OCI-LY1 (cell line): ENCODE results near the gene RNF138.

Experiments used
- H2AFZ ChIP-seq: fragments of 200-600 bp; sonication (generic), shearing (Covaris generic); 2 replicates; pipeline ENCODE4 v1.6.0; 2014; ENCODE audit warnings: antibody characterized with exemption, mild to moderate bottlenecking, low read length
- H3F3A ChIP-seq: fragments of 200-600 bp; sonication (generic), shearing (Covaris generic); 2 replicates; pipeline ENCODE4 v1.6.0; 2014; ENCODE audit warnings: mild to moderate bottlenecking, antibody characterized with exemption, low read length, moderate library complexity; ENCODE audit not compliant: insufficient read depth
- H3K27ac ChIP-seq: fragments of 200-600 bp; sonication (generic); 2 replicates; pipeline ENCODE4 v1.5.1; 2014; ENCODE audit warnings: low read length, mixed run types, mild to moderate bottlenecking, low read depth; ENCODE audit not compliant: poor library complexity, severe bottlenecking
- H3K27me3 ChIP-seq: fragments of 200-600 bp; sonication (generic); 2 replicates; pipeline ENCODE4 v1.6.0; 2014; ENCODE audit warnings: antibody characterized with exemption, mild to moderate bottlenecking, low read length, moderate library complexity; ENCODE audit not compliant: insufficient read depth
- H3K36me3 ChIP-seq: fragments of 200-600 bp; sonication (generic); 2 replicates; pipeline ENCODE4 v1.6.1; 2014; ENCODE audit warnings: mild to moderate bottlenecking, antibody characterized with exemption, low read length, moderate library complexity, mixed read lengths; ENCODE audit not compliant: insufficient read depth
- H3K4me1 ChIP-seq: fragments of 200-600 bp; sonication (generic); 2 replicates; pipeline ENCODE4 v1.5.1; 2014; ENCODE audit warnings: mild to moderate bottlenecking, low read length, moderate library complexity; ENCODE audit not compliant: insufficient read depth, severe bottlenecking
- H3K4me2 ChIP-seq: fragments of 200-600 bp; sonication (generic), shearing (Covaris generic); 2 replicates; pipeline ENCODE4 v1.6.1; 2014; ENCODE audit warnings: low read length
- H3K4me3 ChIP-seq: fragments of 200-600 bp; sonication (generic); 2 replicates; pipeline ENCODE4 v1.5.1; 2014; ENCODE audit warnings: low read length, low read depth, mild to moderate bottlenecking, mixed read lengths; ENCODE audit not compliant: poor library complexity, severe bottlenecking
- H3K79me2 ChIP-seq: fragments of 200-600 bp; shearing (Covaris generic); 2 replicates; pipeline ENCODE4 v1.6.1; 2016; ENCODE audit warnings: mixed run types, low read length, mixed read lengths; ENCODE audit not compliant: insufficient read depth
- H3K9ac ChIP-seq: fragments of 200-600 bp; sonication (generic), shearing (Covaris generic); 2 replicates; pipeline ENCODE4 v1.6.1; 2014; ENCODE audit warnings: mild to moderate bottlenecking, low read length, mixed read lengths
- H3K9me2 ChIP-seq: fragments of 200-600 bp; sonication (generic), shearing (Covaris generic); 2 replicates; pipeline ENCODE4 v1.6.1; 2014; ENCODE audit warnings: low read depth, mild to moderate bottlenecking, low read length, mixed read lengths
- H3K9me3 ChIP-seq: fragments of 200-600 bp; shearing (Covaris generic); 2 replicates; pipeline ENCODE4 v1.6.1; 2014; ENCODE audit warnings: low read length, mixed read lengths
- H4K20me1 ChIP-seq: fragments of 200-600 bp; sonication (generic), shearing (Covaris generic); 2 replicates; pipeline ENCODE4 v1.6.0; 2016; ENCODE audit warnings: mild to moderate bottlenecking, low read length; ENCODE audit not compliant: insufficient read depth
- EZH2 ChIP-seq: fragments of 200-600 bp; sonication (generic), shearing (Covaris generic); IDR thresholded peaks from 2 replicates; pipeline ENCODE4 v1.8.0; 2017; ENCODE audit warnings: borderline replicate concordance, mixed run types, mild to moderate bottlenecking, antibody characterized with exemption, low read length, moderate library complexity, mixed read lengths
- TF ChIP-seq, protein P1 (sequence below): fragments of 200-600 bp; sonication (generic), shearing (Covaris generic); IDR thresholded peaks from 2 replicates; pipeline ENCODE4 v1.5.1; 2017; ENCODE audit warnings: mild to moderate bottlenecking, antibody characterized with exemption, low read length, moderate library complexity, mixed read lengths

Gene RNF138

DNA sequence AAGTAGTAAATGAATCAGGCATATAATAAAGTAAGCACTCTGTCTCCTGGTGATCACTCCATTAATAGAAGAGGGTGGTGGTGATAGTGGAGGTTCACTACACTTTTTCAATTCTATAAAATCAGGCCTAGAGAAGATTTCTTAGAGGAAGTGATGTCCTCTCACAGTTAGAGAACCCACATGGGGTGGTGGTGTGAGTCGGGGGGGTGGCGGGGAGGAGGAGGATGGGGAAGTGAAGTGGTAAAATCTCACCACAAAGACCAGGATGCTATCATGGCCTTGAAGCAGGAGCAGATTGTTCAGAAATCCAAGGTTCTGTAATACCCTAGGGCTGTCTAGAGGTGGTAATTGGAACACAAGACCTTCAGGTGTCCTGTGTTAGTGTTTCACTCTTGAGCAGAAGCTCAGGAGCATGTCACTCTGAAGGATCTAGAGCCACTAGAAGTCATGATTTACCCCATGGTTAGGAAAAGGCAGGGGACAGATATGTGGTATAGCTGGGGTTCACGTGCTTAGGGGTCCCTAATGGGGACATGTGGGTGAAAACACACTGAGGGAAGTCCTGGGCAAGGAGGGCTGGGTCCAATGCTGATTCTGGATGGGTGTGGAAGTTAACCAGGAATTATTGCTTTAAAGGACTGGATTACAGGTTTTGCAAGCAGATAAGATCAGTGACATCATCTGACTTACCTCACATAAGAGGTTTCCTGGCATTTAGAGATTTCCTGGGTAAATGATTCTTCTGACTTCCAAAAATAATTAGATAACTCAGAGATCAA, 42.1 kb upstream of the RNF138 start:
- Histone ChIP-seq H3K79me2 (no peaks in the 10 kb centered on the region), H3K4me1 (no peaks in the 10 kb centered on the region), H2AFZ (no peak overlapping the region), H3K9me3 (no peaks in the 10 kb centered on the region), H3K9me2 (no peaks in the 10 kb centered on the region), H3K36me3 (no peaks in the 10 kb centered on the region; the same call in 1 of the 2 replicates), H3K27me3 (no peaks in the 10 kb centered on the region), H3K27ac (no peak overlapping the region), H3K9ac (no peak overlapping the region), H3K4me3 (no peak overlapping the region), H4K20me1 (no peaks in the 10 kb centered on the region), H3K4me2 (no peak overlapping the region), H3F3A (no peaks in the 10 kb centered on the region)
- TF ChIP-seq, protein P1, sequence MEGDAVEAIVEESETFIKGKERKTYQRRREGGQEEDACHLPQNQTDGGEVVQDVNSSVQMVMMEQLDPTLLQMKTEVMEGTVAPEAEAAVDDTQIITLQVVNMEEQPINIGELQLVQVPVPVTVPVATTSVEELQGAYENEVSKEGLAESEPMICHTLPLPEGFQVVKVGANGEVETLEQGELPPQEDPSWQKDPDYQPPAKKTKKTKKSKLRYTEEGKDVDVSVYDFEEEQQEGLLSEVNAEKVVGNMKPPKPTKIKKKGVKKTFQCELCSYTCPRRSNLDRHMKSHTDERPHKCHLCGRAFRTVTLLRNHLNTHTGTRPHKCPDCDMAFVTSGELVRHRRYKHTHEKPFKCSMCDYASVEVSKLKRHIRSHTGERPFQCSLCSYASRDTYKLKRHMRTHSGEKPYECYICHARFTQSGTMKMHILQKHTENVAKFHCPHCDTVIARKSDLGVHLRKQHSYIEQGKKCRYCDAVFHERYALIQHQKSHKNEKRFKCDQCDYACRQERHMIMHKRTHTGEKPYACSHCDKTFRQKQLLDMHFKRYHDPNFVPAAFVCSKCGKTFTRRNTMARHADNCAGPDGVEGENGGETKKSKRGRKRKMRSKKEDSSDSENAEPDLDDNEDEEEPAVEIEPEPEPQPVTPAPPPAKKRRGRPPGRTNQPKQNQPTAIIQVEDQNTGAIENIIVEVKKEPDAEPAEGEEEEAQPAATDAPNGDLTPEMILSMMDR = no peak
- no peak for TF ChIP-seq EZH2

DNA sequence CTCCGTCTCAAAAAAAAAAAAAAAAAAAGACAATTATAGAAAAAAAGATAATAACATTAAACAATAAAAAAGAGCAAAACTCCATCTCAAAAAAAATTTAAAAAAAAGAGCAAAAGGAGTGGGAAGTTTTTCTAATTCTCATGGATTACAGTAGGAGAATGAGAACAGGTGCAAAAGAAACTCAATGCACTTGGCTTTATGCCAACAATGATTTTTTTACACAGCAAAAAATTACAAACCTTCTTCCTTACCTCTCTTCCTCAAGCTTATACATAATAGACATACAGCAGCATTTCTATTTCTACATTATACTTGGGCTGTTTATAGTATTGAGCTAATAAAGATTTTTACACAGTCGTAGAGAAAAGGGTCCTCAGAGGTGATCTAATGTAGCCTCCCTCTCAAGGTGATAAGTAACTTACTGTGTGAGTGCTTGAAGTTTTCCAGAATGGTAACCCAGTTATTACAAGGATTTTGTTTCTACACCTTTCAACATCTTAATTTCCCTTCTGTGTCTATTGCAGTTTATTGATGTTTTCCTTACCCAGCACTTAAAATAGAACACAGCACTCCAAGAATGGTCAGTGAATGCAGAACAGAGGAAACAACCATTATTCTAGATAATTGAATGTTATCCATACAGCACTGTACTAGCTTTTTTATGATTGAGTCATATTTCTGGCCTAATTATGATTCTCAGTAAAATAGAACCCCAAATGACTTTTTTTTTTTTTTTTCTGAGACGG, 34.9 kb upstream of the RNF138 start:
- H3K4me3 ChIP-seq = no peak overlapping the region
- no peaks in the 10 kb centered on the region for H3K36me3 ChIP-seq
- no peak overlapping the region for H3K9ac ChIP-seq
- H2AFZ ChIP-seq = no peak overlapping the region
- H3F3A ChIP-seq = no peaks in the 10 kb centered on the region
- H3K27me3 ChIP-seq = no peaks in the 10 kb centered on the region
- no peaks in the 10 kb centered on the region for H3K4me1 ChIP-seq
- H3K27ac ChIP-seq = no peak overlapping the region
- H3K79me2 ChIP-seq = no peaks in the 10 kb centered on the region
- H3K9me3 ChIP-seq = no peaks in the 10 kb centered on the region
- no peaks in the 10 kb centered on the region for H4K20me1 ChIP-seq
- H3K9me2 ChIP-seq = no peaks in the 10 kb centered on the region
- no peak overlapping the region for H3K4me2 ChIP-seq
- TF ChIP-seq, protein P1 = no peak
- no peak for TF ChIP-seq EZH2

DNA sequence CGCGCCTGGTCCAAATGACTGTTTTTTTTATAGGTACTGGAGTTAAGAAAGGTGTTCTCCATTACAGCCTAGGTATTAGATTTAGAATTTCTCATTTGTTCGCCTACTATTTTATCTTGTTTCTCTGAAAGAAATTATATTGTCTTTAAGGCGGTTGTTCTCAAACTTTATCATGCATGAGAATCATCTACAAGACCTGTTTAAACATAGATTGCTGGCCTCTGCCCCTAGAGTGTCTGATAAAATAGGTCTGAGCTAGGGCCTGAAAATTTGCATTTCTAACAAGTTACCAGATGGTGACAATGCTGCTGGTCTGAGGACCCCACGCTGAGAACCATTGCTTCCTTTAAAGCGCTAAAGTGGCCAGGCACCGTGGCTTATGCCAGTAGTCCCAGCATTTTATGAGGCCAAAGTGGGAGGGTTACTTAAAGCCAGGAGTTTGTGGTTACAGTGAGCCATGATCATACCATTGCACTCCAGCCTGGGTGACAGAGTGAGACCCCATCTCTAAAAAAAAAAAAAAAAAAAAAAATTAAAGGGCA, 34.0 kb upstream of the RNF138 start:
- Histone ChIP-seq H3K9me2 (no peaks in the 10 kb centered on the region), H3K27me3 (no peaks in the 10 kb centered on the region), H3K9ac (no peak overlapping the region), H2AFZ (no peak overlapping the region), H3F3A (no peaks in the 10 kb centered on the region), H3K4me1 (no peaks in the 10 kb centered on the region), H3K9me3 (no peaks in the 10 kb centered on the region), H3K27ac (no peak overlapping the region), H3K4me2 (no peak overlapping the region), H3K36me3 (no peaks in the 10 kb centered on the region), H3K4me3 (no peak overlapping the region), H4K20me1 (no peaks in the 10 kb centered on the region), H3K79me2 (no peaks in the 10 kb centered on the region)
- no peak for TF ChIP-seq EZH2
- TF ChIP-seq, protein P1 = no peak
